ENCODE data around the gene PGC. TPM values are rescaled to one million over a fixed set of nuclear protein-coding genes. Genes with fewer than 3 reads are reported as not detected.

PGC gene
- total and polyA plus RNA-seq, 9 of the 15 experiments (the other 6 are each of a cell fraction or from before 2014, with no cell fraction given): 0.17 to 0.40 TPM; not detected in 7

DNA sequence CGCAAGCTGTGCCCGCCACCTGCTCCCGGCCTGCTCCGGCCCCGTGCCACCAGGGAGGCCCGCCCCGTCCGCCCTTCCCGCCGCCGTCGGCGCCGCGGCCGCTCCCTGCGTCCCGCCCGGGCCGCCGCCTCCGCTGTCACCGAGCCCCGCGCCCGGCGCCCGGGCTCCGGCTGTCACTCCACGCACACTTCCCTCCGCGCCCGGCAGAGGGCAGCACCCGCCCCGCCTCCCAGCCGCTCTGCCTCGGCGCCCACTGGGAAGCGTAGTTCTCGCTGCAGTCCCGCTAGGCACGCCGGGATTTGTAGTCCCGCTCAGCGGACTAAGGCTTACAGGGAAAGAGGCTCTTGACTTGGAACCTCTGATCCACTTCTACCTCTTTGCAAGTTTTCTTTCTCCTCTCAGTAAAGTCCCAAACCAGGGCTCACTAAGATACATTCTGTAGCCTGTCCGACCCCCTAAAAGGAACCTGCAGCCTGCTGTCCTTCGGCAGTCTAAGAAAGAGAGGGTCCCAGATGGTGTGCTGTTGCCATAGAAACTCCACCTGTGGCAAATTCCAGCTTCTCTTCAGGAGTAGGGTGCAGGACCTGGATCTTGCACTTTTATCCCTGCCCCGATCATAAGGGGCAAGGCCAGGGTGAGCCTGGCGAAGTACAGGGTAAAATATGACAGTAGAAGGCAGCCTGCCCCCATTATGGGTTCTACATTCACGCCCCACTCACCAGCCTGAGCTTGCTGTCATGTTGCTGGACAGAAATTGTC is 11.6 kb downstream of the PGC start, which contains the start of gene TFEB (continued):
- TF ChIP-seq, protein P1, sequence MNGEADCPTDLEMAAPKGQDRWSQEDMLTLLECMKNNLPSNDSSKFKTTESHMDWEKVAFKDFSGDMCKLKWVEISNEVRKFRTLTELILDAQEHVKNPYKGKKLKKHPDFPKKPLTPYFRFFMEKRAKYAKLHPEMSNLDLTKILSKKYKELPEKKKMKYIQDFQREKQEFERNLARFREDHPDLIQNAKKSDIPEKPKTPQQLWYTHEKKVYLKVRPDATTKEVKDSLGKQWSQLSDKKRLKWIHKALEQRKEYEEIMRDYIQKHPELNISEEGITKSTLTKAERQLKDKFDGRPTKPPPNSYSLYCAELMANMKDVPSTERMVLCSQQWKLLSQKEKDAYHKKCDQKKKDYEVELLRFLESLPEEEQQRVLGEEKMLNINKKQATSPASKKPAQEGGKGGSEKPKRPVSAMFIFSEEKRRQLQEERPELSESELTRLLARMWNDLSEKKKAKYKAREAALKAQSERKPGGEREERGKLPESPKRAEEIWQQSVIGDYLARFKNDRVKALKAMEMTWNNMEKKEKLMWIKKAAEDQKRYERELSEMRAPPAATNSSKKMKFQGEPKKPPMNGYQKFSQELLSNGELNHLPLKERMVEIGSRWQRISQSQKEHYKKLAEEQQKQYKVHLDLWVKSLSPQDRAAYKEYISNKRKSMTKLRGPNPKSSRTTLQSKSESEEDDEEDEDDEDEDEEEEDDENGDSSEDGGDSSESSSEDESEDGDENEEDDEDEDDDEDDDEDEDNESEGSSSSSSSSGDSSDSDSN (IDR thresholded peaks at IDR 0.05; ENCODE audit: borderline replicate concordance in 1 of 2, low read depth in 2 of 2, low read length in 2 of 2): peak in 1 of 2 experiments; percentile 76; a peak in 1 of 4 replicates
- TF ChIP-seq ZNF561 (CRISPR knock-in tag; conservative IDR thresholded peaks at IDR 0.05): no peak
- no peak for TF ChIP-seq KHSRP (IDR thresholded peaks at IDR 0.05)
- 0 out of 2 replicates have a peak, but pooled peaks have one; percentile 28 for TF ChIP-seq ZNF384 (IDR thresholded peaks at IDR 0.05; ENCODE audit: low read depth, low read length)
- TF ChIP-seq, protein P2, sequence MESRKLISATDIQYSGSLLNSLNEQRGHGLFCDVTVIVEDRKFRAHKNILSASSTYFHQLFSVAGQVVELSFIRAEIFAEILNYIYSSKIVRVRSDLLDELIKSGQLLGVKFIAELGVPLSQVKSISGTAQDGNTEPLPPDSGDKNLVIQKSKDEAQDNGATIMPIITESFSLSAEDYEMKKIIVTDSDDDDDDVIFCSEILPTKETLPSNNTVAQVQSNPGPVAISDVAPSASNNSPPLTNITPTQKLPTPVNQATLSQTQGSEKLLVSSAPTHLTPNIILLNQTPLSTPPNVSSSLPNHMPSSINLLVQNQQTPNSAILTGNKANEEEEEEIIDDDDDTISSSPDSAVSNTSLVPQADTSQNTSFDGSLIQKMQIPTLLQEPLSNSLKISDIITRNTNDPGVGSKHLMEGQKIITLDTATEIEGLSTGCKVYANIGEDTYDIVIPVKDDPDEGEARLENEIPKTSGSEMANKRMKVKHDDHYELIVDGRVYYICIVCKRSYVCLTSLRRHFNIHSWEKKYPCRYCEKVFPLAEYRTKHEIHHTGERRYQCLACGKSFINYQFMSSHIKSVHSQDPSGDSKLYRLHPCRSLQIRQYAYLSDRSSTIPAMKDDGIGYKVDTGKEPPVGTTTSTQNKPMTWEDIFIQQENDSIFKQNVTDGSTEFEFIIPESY (CRISPR knock-in tag; IDR thresholded peaks at IDR 0.05): peak; percentile 43; the same call in 1 of the 2 replicates
- TF ChIP-seq, protein P3, sequence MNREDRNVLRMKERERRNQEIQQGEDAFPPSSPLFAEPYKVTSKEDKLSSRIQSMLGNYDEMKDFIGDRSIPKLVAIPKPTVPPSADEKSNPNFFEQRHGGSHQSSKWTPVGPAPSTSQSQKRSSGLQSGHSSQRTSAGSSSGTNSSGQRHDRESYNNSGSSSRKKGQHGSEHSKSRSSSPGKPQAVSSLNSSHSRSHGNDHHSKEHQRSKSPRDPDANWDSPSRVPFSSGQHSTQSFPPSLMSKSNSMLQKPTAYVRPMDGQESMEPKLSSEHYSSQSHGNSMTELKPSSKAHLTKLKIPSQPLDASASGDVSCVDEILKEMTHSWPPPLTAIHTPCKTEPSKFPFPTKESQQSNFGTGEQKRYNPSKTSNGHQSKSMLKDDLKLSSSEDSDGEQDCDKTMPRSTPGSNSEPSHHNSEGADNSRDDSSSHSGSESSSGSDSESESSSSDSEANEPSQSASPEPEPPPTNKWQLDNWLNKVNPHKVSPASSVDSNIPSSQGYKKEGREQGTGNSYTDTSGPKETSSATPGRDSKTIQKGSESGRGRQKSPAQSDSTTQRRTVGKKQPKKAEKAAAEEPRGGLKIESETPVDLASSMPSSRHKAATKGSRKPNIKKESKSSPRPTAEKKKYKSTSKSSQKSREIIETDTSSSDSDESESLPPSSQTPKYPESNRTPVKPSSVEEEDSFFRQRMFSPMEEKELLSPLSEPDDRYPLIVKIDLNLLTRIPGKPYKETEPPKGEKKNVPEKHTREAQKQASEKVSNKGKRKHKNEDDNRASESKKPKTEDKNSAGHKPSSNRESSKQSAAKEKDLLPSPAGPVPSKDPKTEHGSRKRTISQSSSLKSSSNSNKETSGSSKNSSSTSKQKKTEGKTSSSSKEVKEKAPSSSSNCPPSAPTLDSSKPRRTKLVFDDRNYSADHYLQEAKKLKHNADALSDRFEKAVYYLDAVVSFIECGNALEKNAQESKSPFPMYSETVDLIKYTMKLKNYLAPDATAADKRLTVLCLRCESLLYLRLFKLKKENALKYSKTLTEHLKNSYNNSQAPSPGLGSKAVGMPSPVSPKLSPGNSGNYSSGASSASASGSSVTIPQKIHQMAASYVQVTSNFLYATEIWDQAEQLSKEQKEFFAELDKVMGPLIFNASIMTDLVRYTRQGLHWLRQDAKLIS (CRISPR knock-in tag; IDR thresholded peaks at IDR 0.05): no peak
- TF ChIP-seq, protein P4, sequence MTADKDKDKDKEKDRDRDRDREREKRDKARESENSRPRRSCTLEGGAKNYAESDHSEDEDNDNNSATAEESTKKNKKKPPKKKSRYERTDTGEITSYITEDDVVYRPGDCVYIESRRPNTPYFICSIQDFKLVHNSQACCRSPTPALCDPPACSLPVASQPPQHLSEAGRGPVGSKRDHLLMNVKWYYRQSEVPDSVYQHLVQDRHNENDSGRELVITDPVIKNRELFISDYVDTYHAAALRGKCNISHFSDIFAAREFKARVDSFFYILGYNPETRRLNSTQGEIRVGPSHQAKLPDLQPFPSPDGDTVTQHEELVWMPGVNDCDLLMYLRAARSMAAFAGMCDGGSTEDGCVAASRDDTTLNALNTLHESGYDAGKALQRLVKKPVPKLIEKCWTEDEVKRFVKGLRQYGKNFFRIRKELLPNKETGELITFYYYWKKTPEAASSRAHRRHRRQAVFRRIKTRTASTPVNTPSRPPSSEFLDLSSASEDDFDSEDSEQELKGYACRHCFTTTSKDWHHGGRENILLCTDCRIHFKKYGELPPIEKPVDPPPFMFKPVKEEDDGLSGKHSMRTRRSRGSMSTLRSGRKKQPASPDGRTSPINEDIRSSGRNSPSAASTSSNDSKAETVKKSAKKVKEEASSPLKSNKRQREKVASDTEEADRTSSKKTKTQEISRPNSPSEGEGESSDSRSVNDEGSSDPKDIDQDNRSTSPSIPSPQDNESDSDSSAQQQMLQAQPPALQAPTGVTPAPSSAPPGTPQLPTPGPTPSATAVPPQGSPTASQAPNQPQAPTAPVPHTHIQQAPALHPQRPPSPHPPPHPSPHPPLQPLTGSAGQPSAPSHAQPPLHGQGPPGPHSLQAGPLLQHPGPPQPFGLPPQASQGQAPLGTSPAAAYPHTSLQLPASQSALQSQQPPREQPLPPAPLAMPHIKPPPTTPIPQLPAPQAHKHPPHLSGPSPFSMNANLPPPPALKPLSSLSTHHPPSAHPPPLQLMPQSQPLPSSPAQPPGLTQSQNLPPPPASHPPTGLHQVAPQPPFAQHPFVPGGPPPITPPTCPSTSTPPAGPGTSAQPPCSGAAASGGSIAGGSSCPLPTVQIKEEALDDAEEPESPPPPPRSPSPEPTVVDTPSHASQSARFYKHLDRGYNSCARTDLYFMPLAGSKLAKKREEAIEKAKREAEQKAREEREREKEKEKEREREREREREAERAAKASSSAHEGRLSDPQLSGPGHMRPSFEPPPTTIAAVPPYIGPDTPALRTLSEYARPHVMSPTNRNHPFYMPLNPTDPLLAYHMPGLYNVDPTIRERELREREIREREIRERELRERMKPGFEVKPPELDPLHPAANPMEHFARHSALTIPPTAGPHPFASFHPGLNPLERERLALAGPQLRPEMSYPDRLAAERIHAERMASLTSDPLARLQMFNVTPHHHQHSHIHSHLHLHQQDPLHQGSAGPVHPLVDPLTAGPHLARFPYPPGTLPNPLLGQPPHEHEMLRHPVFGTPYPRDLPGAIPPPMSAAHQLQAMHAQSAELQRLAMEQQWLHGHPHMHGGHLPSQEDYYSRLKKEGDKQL (CRISPR knock-in tag; IDR thresholded peaks at IDR 0.05; ENCODE audit: borderline replicate concordance): no peak
- peak; percentile 44; the same call in 1 of the 2 replicates for TF ChIP-seq ZNF24 (IDR thresholded peaks at IDR 0.05)
- TF ChIP-seq GABPA (tag; conservative IDR thresholded peaks at IDR 0.05; ENCODE audit: low read depth): peak; percentile 63; the same call in 1 of the 2 replicates
- TF ChIP-seq ZNF316 (IDR thresholded peaks at IDR 0.05): no peak
- TF ChIP-seq KLF10 (CRISPR knock-in tag; IDR thresholded peaks at IDR 0.05): no peak
- TF ChIP-seq ZNF197 (CRISPR knock-in tag; IDR thresholded peaks at IDR 0.05; ENCODE audit: low read depth): peak; percentile 71; the same call in 1 of the 2 replicates
- no peak for TF ChIP-seq IRF2 (CRISPR knock-in tag; IDR thresholded peaks at IDR 0.05)
